Stimulated activated CD4-positive, alpha-beta T cell treated with anti-CD3 and anti-CD28 coated beads, Interleukin-4, amount 100 ng/mL, for 24 hours (primary cell): Measurements from ENCODE around the gene DNAH10.
"Not testable (repeated sequence)": the region's sequence is repeated elsewhere in the genome, so short reads cannot be mapped to it uniquely, and the experiment has no call there.

Experiments used
- DNase-seq: peaks from one replicate; pipeline ENCODE4 v3.0.0-alpha.2; 2020

Gene DNAH10

GRCh38 chr12:123749355-123749754 lies 12.7 kb upstream of the DNAH10 start:
- no peak for DNase-seq

- DNase-seq: no peak
Observed at GRCh38 chr12:123750159-123750656, 11.9 kb upstream of the DNAH10 start.

- no peak for DNase-seq
Observed at GRCh38 chr12:123752046-123752445, 10.1 kb upstream of the DNAH10 start.

GRCh38 chr12:123754041-123754772 lies 7.9 kb upstream of the DNAH10 start:
- no peak for DNase-seq

DNA sequence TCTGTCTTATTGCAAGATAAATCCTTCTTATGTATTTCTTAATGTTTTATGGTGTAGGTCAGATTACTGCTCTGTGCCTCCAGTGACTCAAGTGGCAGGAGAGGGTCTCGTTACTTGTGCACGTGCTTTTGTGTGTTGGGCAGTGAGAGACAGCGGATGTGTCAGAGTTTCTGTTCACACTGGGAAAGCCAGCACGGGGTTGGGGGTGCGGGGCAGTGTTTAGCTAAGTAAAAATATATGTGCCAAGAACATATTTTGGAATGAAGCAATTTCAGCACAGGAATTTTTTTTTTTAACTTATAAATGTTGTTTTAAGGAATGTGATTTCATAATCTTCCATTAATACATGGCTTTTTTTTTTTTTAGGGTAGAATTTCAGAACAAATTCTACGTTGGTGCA lies 4.5 kb upstream of the DNAH10 start:
- DNase-seq: no peak

DNA sequence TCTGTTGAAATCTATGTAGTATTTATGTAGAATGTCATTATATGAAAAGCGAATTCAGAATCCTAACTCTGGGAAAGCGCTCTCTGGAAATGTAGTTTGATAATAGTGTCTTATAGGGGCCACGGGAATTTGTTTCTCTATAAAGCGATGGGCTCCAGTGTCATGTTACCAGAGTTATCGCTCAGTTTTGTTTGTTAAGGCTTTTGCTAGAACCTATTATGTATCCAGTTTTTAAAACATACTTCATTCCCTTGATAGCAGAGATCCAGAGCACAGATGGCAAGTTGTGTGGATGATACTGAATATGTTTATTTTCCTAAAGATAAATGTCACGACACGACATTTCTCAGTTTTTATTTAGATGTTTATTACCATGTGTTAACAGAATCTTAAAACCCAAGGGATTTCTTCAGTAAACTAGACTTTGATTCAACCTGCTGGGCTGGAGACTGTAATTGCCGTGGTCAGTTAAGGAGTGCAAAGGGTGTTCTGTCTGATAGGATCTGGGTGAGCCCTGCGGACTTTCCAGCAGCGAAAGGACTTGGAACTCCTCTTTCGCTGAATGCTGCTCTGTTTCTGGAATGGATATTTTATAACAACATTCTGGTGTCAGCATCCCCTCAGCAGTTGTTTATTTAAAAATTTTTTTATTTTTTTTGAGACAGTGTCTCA lies 1.7 kb upstream of the DNAH10 start:
- no peak for DNase-seq

DNA sequence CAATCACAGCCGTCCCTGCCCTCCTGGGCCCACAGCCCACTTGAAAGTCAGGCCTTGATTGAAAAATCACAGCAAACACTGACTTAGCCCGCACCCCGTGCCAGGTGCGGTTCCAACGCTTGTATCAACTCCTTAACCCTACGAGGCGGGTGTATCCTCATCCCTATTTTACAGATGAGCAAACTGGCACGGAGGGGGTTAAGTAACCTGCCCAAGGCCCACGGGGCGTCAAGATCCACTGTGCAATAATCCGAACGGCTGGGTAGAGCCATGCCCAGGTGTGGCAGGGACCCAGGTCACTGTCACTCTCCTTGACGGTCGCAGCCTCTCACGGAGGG lies 583 bp downstream of the DNAH10 start:
- no peak for DNase-seq

GRCh38 chr12:123763093-123763492 lies 992 bp downstream of the DNAH10 start:
- DNase-seq: no peak

GRCh38 chr12:123764109-123764508 lies 2.0 kb downstream of the DNAH10 start:
- DNase-seq: no peak

DNA sequence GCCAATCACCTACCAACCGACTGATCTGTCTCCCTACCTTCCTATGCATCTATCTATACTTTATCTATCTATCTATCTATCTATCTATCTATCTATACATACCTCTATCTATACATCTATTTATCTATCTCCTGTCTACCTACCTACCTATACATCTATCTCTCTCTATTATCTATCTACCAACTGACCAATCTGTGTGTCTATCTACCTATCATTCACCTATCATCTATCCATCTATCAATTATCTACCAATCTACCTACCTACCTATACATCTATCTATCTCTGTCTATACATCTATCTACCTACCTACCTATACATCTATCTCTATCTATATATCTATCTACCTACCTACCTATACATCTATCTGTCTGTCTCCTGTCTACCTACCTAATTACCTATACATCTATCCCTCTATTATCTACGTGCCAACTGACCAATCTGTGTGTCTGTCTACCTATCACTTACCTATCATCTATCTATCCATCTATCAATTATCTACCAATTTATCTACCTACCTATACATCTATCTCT lies 3.5 kb downstream of the DNAH10 start:
- no peak for DNase-seq

DNA sequence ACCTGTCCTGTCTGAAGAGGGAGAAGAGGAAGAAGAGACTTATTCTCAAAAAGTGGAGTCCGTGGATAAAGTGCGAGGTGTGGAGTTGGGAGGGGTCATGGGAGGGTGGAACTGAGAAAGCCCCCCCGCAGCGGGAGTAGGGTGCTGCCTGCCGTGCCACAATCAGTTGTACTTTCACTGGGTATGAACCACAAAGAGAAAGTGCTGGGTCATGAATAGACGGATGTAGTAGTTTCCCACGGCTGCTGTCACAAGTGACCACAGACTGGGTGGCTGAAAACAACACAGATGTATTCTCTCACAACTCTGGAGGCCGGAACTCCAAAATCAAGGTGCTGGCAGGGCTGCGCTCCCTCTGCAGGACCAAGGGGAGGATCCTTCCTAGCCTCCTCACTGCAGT lies 5.5 kb downstream of the DNAH10 start:
- peak; percentile 9 for DNase-seq

DNA sequence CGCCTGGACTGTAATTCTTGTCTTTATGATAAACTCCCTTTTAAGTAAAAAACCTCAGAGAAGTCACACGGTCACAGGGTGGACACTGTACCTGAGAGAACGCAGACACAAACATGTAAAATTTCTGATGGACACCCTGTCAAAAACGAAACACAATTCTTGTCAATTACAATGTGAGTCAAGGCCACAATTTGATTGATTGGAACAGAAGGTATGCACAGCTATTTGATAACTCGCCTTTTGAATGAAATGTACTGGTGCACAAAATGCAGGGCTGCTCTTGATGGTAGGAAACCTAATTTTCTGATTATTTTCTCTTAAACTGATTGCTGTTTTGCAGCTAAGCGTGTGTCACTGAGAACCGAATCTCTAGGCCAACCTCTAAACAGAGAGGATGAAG lies 9.2 kb downstream of the DNAH10 start:
- DNase-seq: no peak

- DNase-seq: no peak
Observed at GRCh38 chr12:123772074-123772473, 10.0 kb downstream of the DNAH10 start.

DNA sequence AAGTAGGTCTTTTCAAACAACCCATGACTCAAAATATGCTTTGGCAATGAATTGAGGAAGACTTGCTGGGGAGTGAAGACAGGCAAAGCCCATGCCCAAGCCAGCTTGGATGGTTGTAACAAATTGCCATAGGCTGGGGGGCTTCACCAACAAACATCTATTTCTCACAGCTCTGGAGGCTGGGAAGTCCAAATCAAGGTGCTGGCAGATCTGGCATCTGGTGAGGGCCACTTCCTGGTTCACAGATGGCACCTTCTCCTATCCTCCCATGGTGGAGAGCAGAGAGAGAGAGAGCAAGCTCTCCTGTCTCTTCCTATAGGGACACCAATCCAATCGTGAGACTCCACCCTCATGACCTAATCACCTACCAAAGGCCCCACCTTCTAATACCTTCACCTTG lies 11.3 kb downstream of the DNAH10 start:
- no peak for DNase-seq

- DNase-seq: no peak
Observed at GRCh38 chr12:123779551-123779950, 17.4 kb downstream of the DNAH10 start.

DNA sequence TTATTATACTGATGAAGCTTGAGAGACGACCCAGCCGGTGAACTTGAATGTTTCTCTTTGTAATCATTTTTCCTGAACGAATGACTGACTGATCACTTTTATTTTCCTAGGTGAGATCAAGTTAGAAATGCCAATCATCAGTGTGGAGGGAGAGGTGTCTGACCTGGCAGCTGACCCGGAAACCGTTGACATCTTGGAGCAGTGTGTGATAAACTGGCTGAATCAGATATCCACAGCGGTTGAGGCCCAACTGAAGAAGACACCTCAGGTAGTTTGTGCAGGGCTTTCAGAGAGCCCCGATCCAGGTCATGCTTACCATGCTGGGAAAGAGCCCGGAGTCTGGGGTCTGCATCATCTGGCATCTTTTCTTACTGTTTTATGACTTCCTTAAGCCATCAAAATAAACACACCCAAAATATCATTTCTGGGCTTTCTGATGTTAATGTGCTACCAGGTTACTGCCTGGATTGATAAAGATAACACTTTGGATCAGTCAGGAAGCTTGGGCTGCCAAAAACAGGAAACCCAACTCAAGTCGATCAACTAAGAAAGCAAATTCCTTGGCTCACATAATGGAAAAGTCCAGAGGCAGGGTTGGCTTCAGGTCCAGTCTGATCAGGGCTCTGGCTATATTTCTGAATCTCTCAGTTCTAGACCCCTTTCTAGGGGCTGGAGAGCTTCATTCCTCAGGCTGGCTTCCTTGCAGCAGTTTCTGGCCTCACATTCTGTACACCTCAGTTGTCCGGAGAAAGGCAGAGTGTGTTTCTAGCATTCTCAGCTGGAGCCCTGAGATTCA lies 21.1 kb downstream of the DNAH10 start:
- no peak for DNase-seq

DNA sequence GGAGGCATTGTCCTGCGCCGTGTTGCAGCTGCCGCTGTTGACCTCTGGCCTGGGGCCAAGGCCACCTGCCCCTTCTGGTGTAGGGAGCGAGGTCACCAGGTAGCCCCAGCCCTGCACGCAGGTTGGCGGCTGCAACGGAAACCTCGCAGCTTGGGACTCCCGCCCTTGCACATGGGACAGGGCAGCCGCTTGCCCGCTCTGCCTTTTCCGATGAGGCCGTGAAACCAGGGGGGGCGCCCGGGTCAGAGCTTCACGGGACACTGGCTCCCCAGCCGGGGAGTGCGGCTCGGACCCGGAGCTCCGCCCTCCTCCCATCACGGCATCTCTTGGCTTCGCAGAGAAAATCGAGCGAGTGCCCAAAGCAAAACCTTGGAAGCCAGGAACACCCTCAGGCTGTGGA lies 25.4 kb downstream of the DNAH10 start:
- DNase-seq: no peak

GRCh38 chr12:123788541-123788940 lies 26.4 kb downstream of the DNAH10 start:
- DNase-seq: no peak

- DNase-seq: not testable (repeated sequence)
Observed at GRCh38 chr12:123789422-123789821, 27.3 kb downstream of the DNAH10 start.

GRCh38 chr12:123790905-123791467 lies 28.9 kb downstream of the DNAH10 start:
- no peak for DNase-seq

DNA sequence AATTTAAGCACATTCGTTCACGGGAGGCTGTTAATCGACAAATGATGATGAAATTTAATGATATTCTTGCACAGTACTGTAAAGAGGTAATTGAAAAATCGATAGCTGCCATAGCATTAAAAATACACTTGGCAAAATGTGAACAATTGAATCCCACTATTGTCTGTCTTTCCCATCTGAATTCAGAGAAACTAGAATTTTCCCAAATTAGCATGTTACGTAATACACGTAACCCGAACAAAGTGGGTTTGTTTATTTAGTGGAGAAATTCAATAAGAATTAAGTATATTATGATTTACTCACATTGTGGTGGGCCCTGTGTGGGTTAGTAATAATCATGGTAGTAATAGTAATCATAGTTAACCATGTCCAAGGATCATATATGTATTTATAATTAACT lies 31.9 kb downstream of the DNAH10 start:
- no peak for DNase-seq

DNA sequence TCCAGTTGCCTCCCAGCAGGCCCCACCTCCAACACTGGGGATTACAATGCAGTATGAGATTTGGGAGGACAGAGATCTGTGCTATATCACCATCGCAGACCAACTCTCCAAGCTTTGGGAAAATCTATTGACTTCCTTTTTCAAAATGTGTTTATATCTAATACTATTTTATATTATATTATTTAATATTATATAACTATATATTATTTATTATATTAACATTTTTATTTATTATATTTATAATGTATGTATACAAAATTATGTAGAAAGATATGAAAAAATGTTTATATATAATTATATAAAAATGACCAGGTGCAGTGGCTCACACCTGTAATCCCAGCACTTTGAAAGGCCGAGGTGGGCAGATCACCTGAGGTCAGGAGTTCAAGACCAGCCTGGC lies 36.4 kb downstream of the DNAH10 start:
- DNase-seq: no peak

DNA sequence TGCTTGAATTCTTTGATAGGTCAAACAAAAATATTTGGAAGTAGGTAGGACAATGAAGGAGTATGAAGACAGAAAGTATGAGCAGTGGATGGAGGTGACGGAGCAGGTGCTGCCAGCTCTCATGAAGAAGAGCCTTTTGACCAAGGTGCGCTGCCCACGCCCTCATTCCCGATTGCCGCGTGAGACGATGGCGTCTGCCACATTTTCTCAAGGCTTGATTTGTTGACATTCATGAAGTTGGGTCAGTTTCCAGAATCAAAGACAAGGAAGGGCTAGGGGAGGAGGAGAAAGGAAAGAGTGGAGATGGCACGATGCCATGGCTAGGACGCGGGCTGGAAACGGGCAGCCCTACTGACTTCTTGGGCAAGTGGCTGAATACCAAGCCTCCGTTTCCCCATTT lies 37.1 kb downstream of the DNAH10 start:
- no peak for DNase-seq
